Panc1 (cell line): ENCODE data around the gene IGFN1. TPM values are rescaled to one million over a fixed set of nuclear protein-coding genes. Genes with fewer than 3 reads are reported as not detected.

Experiments
- ATAC-seq: fragments of 200-7000 bp; cut with Tn5 transposase; 2 replicates; pipeline ENCODE4 v1.9.1; 2020; ENCODE audit warnings: mild to moderate bottlenecking, moderate library complexity
- BruUV-seq: library from RNA; stranded (reverse); fragments of 400-500 nt; replicated peaks from 2 replicates; lab custom pipeline; 2021; lab: Mats Ljungman, UMichigan
- CTCF ChIA-PET: fragments of 300-600 bp; sonication (Branson Sonifier 250); formaldehyde crosslinking; loops from one replicate; lab custom pipeline; 2022; ENCODE audit warnings: antibody characterized with exemption; lab: Charles Lee
- POLR2A ChIA-PET: fragments of 300-600 bp; sonication (Branson Sonifier 250); formaldehyde crosslinking; loops from one replicate; lab custom pipeline; 2022; ENCODE audit warnings: antibody characterized with exemption; lab: Charles Lee
- DNase-seq: peaks from one replicate; pipeline ENCODE4 v3.0.0-alpha.2; 2010; ENCODE audit warnings: low read depth, low spot score
- H3K27ac ChIP-seq: 2 replicates; pipeline ENCODE4 v1.5.1; 2011; ENCODE audit warnings: mild to moderate bottlenecking, low read length, inconsistent platforms
- H3K27me3 ChIP-seq: fragments of 200-500 bp; sonication (Bioruptor generic); 2 replicates; pipeline ENCODE4 v1.6.0; 2014; ENCODE audit warnings: low read length, inconsistent platforms; ENCODE audit not compliant: control insufficient read depth, insufficient read depth
- H3K36me3 ChIP-seq: fragments of 200-500 bp; sonication (Bioruptor generic); 2 replicates; pipeline ENCODE4 v1.5.1; 2014; ENCODE audit warnings: inconsistent platforms, mild to moderate bottlenecking, low read length, moderate library complexity; ENCODE audit not compliant: control insufficient read depth, insufficient read depth
- H3K4me1 ChIP-seq: 2 replicates; pipeline ENCODE4 v1.5.1; 2011; ENCODE audit warnings: inconsistent platforms, mild to moderate bottlenecking, low read length, moderate library complexity; ENCODE audit not compliant: control insufficient read depth, insufficient read depth
- H3K4me3 ChIP-seq, 2 experiments: 2 replicates each; pipeline ENCODE4 v1.5.1; 2011 to 2012; ENCODE audit warnings: low read depth in 2 of 2, low read length in 2 of 2, mild to moderate bottlenecking in 2 of 2, inconsistent platforms in 1 of 2, moderate library complexity in 1 of 2
- H3K9me3 ChIP-seq: fragments of 200-500 bp; sonication (Bioruptor generic); 2 replicates; pipeline ENCODE4 v1.5.1; 2014; ENCODE audit warnings: low read depth, mild to moderate bottlenecking, inconsistent platforms, low read length, moderate library complexity; ENCODE audit not compliant: control insufficient read depth, insufficient read depth
- CTCF ChIP-seq: fragments of 450-650 bp; IDR thresholded peaks from 2 replicates; pipeline ENCODE4 v1.5.1; 2017; ENCODE audit warnings: mild to moderate bottlenecking
- POLR2AphosphoS5 ChIP-seq: IDR thresholded peaks from 2 replicates; pipeline ENCODE4 v1.6.1; 2012; ENCODE audit warnings: mild to moderate bottlenecking, low read depth, low read length, moderate library complexity
- REST ChIP-seq, 2 experiments: IDR thresholded peaks; 2 replicates each; pipeline ENCODE4 v1.6.1; 2011 to 2012; ENCODE audit warnings: low read depth in 2 of 2, control low read depth in 1 of 2, low read length in 1 of 2, mild to moderate bottlenecking in 1 of 2, moderate library complexity in 1 of 2; ENCODE audit not compliant: insufficient read depth in 1 of 2
- SIN3A ChIP-seq: IDR thresholded peaks from 2 replicates; pipeline ENCODE4 v1.6.1; 2012; ENCODE audit warnings: low read depth, mild to moderate bottlenecking, low read length, moderate library complexity, borderline replicate concordance; ENCODE audit not compliant: insufficient read depth
- TCF7L2 ChIP-seq: IDR thresholded peaks from 2 replicates; pipeline ENCODE4 v1.6.1; 2011; ENCODE audit warnings: mild to moderate bottlenecking, low read depth, low read length, inconsistent platforms
- in situ Hi-C: cut with HindIII; loops from 2 replicates; pipeline ENCODE4 v1.10.0; 2016; ENCODE audit warnings: low sequenced_read_pairs, low pct_unique_long_range_greater_than_20kb
- intact Hi-C: fragments of 100-400 bp; cut with micrococcal nuclease; formaldehyde crosslinking; loops from one replicate; pipeline ENCODE4 v1.10.0; 2022; ENCODE audit not compliant: unreplicated experiment
- total RNA-seq: library from RNA; stranded (reverse); gene quantifications from one replicate; pipeline ENCODE4 v1.2.1, GENCODE V29; 2021; ENCODE audit not compliant: unreplicated experiment

IGFN1 gene
- total RNA-seq, 1 experiment from 2014 or later = not detected

- intact Hi-C loops = loop anchor here (5.0 kb wide), 1 partner anchor 72 kb away; the partner anchor contains the start of gene TMEM9
- no TSS peak for BruUV-seq
- CTCF ChIA-PET = no interaction called here
These were observed 33.4 kb downstream of the IGFN1 start for GRCh38 chr1:201223852-201224665.

More at GRCh38 chr1:201223852-201224665, 33.4 kb downstream of the IGFN1 start:
- no peak overlapping the region for H3K4me3 ChIP-seq
- in situ Hi-C loops = no loop called here
- H3K36me3 ChIP-seq = no peaks in the 10 kb centered on the region
- no peaks in the 10 kb centered on the region for H3K4me1 ChIP-seq
- no peak for TF ChIP-seq SIN3A
- no peak for TF ChIP-seq POLR2AphosphoS5
- TF ChIP-seq CTCF = no peak
- TF ChIP-seq REST (IDR thresholded peaks at IDR 0.05; ENCODE audit: insufficient read depth in 1 of 2, low read depth in 2 of 2, low read length in 1 of 2) = no peak
- no peak for TF ChIP-seq TCF7L2
- H3K27ac ChIP-seq = no peak overlapping the region
- no peaks in the 10 kb centered on the region for H3K9me3 ChIP-seq
- no peak for ATAC-seq
- no peak for DNase-seq
- POLR2A ChIA-PET = no interaction called here
- H3K27me3 ChIP-seq = no peaks in the 10 kb centered on the region
